HepG2 (cell line): ENCODE data around the gene YIF1B. TPM values are rescaled to one million over a fixed set of nuclear protein-coding genes. Genes with fewer than 3 reads are reported as not detected.
A peak's percentile ranks its signal among the peaks of the same experiment; 100 is the strongest.

Experiments used
- HNF1B ChIP-seq: sonication (generic); formaldehyde crosslinking; IDR thresholded peaks from 2 replicates; pipeline ENCODE4 v1.5.1; 2020; ENCODE audit warnings: mild to moderate bottlenecking, moderate library complexity, missing genetic modification reagents
- MLLT10 ChIP-seq: sonication (generic); formaldehyde crosslinking; IDR thresholded peaks from 2 replicates; pipeline ENCODE4 v1.4.0; 2020; ENCODE audit warnings: missing genetic modification reagents
- NCOA1 ChIP-seq: sonication (generic); formaldehyde crosslinking; IDR thresholded peaks from 2 replicates; pipeline ENCODE4 v1.9.0; 2021; ENCODE audit warnings: missing genetic modification reagents
- NFIB ChIP-seq: sonication (generic); formaldehyde crosslinking; IDR thresholded peaks from 2 replicates; pipeline ENCODE4 v1.9.0; 2021; ENCODE audit warnings: missing genetic modification reagents, mild to moderate bottlenecking, borderline replicate concordance
- NPAS2 ChIP-seq: sonication (generic); formaldehyde crosslinking; IDR thresholded peaks from 2 replicates; pipeline ENCODE4 v1.8.0; 2022; ENCODE audit warnings: mild to moderate bottlenecking, missing genetic modification reagents, borderline replicate concordance
- NR2F1 ChIP-seq, 2 experiments: fragments of 450-650 bp in 1 of 2; formaldehyde crosslinking in 1 of 2; IDR thresholded peaks; 2 replicates each; pipeline versions ENCODE4 v1.5.0 to v1.6.1; 2016 to 2020; ENCODE audit warnings: mild to moderate bottlenecking in 1 of 2, missing compliant biosample characterization in 1 of 2, missing genetic modification reagents in 1 of 2, moderate library complexity in 1 of 2
- PAX8 ChIP-seq: sonication (generic); formaldehyde crosslinking; IDR thresholded peaks from 2 replicates; pipeline ENCODE4 v1.8.0; 2022; ENCODE audit warnings: mild to moderate bottlenecking, missing genetic modification reagents, borderline replicate concordance
- PRDM15 ChIP-seq: sonication (generic); formaldehyde crosslinking; IDR thresholded peaks from 2 replicates; pipeline ENCODE4 v1.4.0; 2020; ENCODE audit warnings: missing genetic modification reagents
- SRSF1 ChIP-seq: fragments of 200-400 bp; formaldehyde crosslinking; optimal IDR thresholded peaks from 2 replicates; pipeline ENCODE3; 2017; ENCODE audit warnings: mild to moderate bottlenecking, low read depth, low read length, moderate library complexity
- ZBTB10 ChIP-seq: sonication (generic); formaldehyde crosslinking; IDR thresholded peaks from 2 replicates; pipeline ENCODE4 v1.4.0; 2020; ENCODE audit warnings: missing genetic modification reagents, borderline replicate concordance
- ZNF136 ChIP-seq: sonication (generic); formaldehyde crosslinking; IDR thresholded peaks from 2 replicates; pipeline ENCODE4 v1.8.1; 2022; ENCODE audit warnings: low read depth, mild to moderate bottlenecking, moderate library complexity, missing genetic modification reagents
- ZNF205 ChIP-seq: IDR thresholded peaks from 2 replicates; pipeline ENCODE4 v1.6.1; 2018; ENCODE audit warnings: missing biosample characterization, missing genetic modification reagents
- ZNF275 ChIP-seq: sonication (generic); formaldehyde crosslinking; IDR thresholded peaks from 2 replicates; pipeline ENCODE4 v1.8.0; 2022; ENCODE audit warnings: missing genetic modification reagents, mild to moderate bottlenecking, inconsistent platforms, borderline replicate concordance
- ZNF589 ChIP-seq: sonication (generic); formaldehyde crosslinking; conservative IDR thresholded peaks from 2 replicates; pipeline ENCODE4 v1.8.0; 2022; ENCODE audit warnings: mild to moderate bottlenecking, moderate library complexity, missing genetic modification reagents
- polyA plus RNA-seq, 8 experiments: library from polyadenylated mRNA; depleted of rRNA in 3 of 8; stranded (reverse) in 7 of 8; unstranded in 1 of 8; fragments of >200 nt; fragmentation: Illumina TruSeq in 4 of 8; extraction: Trizol in 4 of 8; gene quantifications; 2 replicates each; pipeline versions ENCODE4 v1.2.1 to v1.2.3, GENCODE V29; 2011 to 2016; ENCODE audit warnings: low read depth in 4 of 8, missing spikeins in 1 of 8, mixed read lengths in 1 of 8; ENCODE audit not compliant: insufficient read depth in 1 of 8
- total RNA-seq, 5 experiments: library from RNA; depleted of rRNA; stranded (reverse); fragments of >200 nt; fragmentation: Illumina TruSeq; extraction: Trizol; gene quantifications; 2 replicates each; pipeline ENCODE4 v1.2.3, GENCODE V29; 2016; ENCODE audit warnings: low read depth in 1 of 5
- TF ChIP-seq, protein P1 (sequence below): sonication (generic); formaldehyde crosslinking; IDR thresholded peaks from 2 replicates; pipeline ENCODE4 v1.4.0; 2020; ENCODE audit warnings: missing genetic modification reagents
- TF ChIP-seq, protein P2 (sequence below): sonication (generic); formaldehyde crosslinking; IDR thresholded peaks from 2 replicates; pipeline ENCODE4 v1.4.0; 2020; ENCODE audit warnings: missing genetic modification reagents; ENCODE audit errors: not compliant biosample characterization

The YIF1B gene
- total and polyA plus RNA-seq, 2 of the 13 experiments (the other 11 are each of a cell fraction or from before 2014, with no cell fraction given) = 41.4 to 85.2 TPM

DNA sequence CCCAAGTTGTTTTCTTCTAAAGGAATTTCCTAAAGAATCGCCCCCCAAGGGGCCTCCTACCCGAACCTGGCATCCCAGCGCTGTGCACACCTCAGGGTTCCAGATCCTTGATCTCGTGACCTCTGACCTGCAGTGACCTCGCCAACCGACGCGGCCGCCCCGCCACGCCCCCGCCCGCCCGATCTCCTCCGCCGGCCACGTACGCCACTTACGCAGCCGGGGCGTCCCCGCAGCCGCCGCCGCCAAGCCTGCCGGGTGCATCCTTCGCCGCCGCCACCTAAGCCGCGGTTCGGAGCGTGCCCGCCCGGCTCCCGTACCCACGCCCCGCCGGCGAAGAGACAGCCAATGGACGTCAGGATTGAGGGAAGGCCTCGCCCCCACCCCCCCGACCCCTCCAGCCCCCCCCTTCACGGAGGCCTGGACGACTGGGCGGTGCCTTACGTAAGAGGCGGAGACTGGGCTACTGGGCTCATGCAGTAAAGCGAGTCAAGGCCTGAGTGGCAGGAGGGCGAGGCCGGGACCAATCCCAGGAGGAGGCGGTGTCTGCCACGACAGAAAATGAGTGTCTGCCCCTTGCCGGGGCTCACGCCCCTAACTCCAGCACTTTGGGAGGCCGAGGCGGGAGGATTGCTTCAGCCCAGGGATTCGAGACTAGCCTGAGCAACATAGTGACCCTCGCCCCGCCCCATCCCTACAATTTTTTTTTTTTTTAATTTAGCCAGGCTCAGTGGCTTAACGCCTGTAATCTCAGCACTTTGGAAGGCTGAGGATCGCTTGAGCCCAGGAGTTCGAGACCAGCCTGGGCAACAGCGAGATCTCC lies at the start of gene YIF1B (continued):
- TF ChIP-seq ZNF275 (CRISPR knock-in tag) = no peak
- TF ChIP-seq, protein P1, sequence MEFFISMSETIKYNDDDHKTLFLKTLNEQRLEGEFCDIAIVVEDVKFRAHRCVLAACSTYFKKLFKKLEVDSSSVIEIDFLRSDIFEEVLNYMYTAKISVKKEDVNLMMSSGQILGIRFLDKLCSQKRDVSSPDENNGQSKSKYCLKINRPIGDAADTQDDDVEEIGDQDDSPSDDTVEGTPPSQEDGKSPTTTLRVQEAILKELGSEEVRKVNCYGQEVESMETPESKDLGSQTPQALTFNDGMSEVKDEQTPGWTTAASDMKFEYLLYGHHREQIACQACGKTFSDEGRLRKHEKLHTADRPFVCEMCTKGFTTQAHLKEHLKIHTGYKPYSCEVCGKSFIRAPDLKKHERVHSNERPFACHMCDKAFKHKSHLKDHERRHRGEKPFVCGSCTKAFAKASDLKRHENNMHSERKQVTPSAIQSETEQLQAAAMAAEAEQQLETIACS (CRISPR knock-in tag) = no peak
- no peak for TF ChIP-seq NFIB (CRISPR knock-in tag)
- no peak for TF ChIP-seq ZNF205
- no peak for TF ChIP-seq NCOA1 (CRISPR knock-in tag)
- no peak for TF ChIP-seq ZNF136 (CRISPR knock-in tag)
- TF ChIP-seq PRDM15 (CRISPR knock-in tag) = no peak
- no peak for TF ChIP-seq ZBTB10
- no peak for TF ChIP-seq MLLT10
- 0 out of 2 replicates have a peak, but pooled peaks have one; percentile 31 for TF ChIP-seq ZNF589 (CRISPR knock-in tag)
- TF ChIP-seq PAX8 = no peak
- TF ChIP-seq NPAS2 = no peak
- TF ChIP-seq NR2F1 (CRISPR knock-in tag; IDR thresholded peaks at IDR 0.05) = peak; percentile 84 to 95; a peak in 3 of 4 replicates
- TF ChIP-seq, protein P2, sequence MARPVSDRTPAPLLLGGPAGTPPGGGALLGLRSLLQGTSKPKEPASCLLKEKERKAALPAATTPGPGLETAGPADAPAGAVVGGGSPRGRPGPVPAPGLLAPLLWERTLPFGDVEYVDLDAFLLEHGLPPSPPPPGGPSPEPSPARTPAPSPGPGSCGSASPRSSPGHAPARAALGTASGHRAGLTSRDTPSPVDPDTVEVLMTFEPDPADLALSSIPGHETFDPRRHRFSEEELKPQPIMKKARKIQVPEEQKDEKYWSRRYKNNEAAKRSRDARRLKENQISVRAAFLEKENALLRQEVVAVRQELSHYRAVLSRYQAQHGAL = no peak
- peak; percentile 48 for TF ChIP-seq SRSF1
- no peak for TF ChIP-seq HNF1B (CRISPR knock-in tag)
